Measurements from ENCODE around the gene DYNC2I2.

- TF ChIP-seq, protein P1, sequence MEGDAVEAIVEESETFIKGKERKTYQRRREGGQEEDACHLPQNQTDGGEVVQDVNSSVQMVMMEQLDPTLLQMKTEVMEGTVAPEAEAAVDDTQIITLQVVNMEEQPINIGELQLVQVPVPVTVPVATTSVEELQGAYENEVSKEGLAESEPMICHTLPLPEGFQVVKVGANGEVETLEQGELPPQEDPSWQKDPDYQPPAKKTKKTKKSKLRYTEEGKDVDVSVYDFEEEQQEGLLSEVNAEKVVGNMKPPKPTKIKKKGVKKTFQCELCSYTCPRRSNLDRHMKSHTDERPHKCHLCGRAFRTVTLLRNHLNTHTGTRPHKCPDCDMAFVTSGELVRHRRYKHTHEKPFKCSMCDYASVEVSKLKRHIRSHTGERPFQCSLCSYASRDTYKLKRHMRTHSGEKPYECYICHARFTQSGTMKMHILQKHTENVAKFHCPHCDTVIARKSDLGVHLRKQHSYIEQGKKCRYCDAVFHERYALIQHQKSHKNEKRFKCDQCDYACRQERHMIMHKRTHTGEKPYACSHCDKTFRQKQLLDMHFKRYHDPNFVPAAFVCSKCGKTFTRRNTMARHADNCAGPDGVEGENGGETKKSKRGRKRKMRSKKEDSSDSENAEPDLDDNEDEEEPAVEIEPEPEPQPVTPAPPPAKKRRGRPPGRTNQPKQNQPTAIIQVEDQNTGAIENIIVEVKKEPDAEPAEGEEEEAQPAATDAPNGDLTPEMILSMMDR (IDR thresholded peaks at IDR 0.05), result no peak
- TF ChIP-seq POLR2A (IDR thresholded peaks at IDR 0.05) (no peak), POLR2AphosphoS5 (IDR thresholded peaks at IDR 0.05) (no peak), EP300 (IDR thresholded peaks at IDR 0.05; ENCODE audit: low read depth) (no peak)
Measured at GRCh38 chr9:128684065-128684324, 27.3 kb upstream of the DYNC2I2 start.
